NCI-H187 (cell line): Measurements from ENCODE around the gene SF3B5.
"Not testable (repeated sequence)": the region's sequence is repeated elsewhere in the genome, so short reads cannot be mapped to it uniquely, and the experiment has no call there.

Experiments
- DNase-seq, 2 experiments: peaks; one replicate each; lab custom pipeline; 2025; lab: John Stamatoyannopoulos, UW

Gene SF3B5

DNA sequence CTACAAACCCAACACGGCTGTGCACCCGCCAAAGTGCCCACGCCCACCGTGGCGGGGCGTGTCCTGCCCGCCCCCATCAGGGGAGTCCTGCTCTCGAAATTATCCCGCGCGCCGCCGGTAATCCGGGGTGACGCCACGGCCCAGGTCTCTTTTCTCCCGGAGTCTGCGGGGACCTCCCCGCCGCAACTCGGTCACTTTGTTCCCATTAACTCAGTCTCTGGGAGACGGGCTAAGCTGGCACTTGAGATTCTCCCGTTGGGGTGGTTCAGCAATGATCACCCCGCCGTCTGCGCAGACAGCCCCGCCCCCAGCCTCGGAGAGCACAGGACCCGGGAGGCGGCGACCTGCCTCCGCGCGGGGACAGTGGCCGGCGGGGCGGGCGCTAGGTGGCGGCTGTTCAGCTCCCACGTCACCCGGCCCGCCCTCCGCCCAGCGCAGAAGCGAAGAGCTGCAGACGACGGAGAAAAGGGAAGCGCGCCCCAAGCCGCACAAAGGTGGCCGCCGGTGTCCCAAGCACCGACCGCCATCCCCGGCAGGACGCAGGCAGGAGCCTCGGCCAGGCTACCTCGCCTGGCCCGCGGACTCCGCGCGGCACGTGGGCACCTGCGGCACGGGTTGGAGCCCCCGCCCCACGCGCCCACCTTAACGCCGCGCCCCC is 31.5 kb downstream of the SF3B5 start:
- DNase-seq: peak; percentile 21 to 69

DNA sequence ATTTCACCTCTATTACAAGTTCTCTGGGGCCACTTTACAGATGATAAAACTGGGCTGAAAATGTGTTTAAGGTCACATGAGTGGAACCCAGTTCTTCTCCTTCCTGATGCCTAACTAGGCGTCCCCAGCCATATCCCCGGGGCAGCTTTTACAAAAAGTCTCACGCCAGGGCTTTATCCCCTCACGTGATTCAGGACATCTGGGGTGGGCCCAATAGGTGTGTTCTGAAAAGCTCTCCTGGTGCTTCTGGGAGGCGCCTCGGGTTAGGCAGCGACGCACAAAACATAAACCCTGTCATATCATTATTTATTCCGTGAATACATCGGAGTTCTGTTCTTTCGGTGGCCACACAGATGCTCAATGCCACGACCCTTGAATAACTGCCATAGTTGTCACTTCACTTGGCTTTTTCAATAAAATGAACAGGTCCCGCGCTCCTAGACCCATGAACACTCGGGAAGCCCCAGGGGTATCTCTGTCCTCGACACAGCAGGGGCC is 32.1 kb downstream of the SF3B5 start:
- DNase-seq: no peak

DNA sequence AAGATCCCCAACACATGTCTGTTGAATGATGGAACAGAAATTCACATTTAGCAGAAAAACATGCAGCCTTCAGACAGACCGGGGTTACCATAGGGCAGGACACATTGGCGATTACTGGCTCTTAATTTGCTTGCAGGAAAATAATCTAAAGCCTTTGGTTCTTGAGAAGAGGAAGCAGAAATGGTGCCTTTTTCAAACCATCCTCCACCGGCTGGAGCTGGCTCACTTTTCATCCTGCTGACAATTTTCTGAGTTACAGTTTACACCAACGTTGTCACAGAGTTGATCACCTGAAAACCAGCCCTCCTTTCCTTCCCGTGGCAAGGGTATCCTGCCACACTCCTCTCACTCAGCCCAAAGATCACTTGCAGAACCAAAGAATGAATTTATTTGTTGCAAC is 32.6 kb downstream of the SF3B5 start:
- no peak for DNase-seq

DNA sequence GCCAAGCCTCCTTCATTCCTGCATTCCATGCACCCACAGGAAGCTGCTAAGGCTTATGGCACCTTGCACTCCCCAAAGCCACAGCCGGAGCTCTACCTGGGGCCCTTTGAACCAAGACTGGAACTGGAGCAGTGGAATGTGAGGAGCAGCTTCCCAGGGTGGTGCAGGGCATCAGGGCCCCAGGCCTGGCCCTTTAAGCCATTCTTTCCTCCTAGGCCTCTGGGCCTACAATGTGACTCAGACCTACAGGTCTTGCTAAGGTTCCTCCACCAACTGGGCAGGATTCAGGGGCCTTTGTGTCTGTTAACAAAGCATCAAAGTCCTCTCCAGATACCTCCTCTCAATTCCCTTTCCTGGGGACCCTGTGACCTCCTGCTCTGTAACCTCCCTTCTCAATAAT is 36.2 kb downstream of the SF3B5 start:
- DNase-seq: no peak

DNA sequence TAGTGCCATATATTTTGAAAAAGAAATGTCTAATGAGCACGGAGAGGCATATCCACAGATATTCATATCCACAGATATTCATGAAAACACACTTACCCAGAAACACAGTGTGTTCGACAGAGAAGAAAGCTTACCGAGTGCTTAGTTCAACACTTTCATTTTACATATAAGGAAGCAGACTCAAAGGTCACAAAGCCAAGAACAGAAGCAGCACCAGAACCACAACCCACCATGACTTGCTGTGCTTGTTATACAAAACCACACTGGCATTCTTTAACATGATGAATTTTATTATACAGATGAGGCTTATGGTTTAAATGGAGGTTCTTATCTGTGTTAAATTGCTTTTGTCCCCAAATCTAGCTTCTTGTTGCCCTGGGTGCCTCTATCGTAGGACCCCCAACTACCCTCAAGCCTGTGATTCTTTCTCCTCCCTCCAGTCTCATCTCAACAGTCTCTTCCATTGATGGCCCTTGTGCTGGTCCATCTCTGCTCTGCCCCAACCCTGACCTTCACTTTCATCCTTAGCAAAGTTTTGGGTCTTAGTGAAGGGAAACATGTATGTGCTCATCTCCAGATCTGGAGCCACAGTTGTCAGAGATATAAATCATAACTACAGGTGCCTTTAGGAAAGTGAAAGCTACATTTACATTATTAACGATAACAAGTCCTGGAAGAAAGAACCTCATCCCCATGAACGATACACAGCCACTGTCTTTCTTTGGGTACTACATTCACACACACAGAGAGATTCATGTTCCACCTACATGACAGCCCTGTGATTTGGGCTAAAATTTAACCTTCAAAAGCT is 40.0 kb downstream of the SF3B5 start:
- no peak for DNase-seq

DNA sequence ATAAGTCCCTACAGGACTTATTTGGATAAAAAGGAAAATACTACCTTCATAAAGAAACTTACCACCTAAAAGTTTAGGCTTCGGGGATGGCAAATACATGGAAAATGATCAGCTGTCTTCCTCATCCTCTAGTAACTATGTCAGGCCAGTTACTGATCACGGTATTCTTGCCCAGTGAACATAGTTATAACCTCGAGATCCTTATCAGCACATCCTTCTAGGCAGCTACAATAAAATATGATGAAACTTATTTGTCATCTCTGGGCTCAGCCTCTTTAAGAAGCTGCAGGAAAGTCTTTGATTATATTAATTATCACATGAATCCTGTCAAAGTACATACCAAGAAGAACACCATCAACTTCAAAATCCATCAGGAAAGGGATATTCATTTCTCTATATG is 41.8 kb downstream of the SF3B5 start:
- DNase-seq: no peak

DNA sequence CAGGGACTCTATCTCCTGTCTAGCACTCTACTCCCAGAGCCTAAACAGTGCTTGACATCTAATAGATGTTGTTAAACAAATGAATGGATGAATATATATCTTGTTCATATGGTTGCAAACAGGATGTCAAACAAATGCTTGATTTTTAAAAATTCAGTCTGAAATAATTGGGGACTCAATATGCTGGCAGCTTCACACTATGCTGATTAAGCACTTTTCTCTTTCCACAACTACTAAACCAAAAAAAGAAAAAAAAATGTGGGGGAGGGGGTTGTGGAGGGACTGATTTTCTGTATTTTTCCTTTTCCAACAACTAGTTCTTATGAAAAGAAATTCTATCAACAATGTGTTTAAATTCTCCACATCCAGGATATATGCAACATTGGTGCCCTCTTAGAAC is 42.9 kb downstream of the SF3B5 start:
- no peak for DNase-seq

DNA sequence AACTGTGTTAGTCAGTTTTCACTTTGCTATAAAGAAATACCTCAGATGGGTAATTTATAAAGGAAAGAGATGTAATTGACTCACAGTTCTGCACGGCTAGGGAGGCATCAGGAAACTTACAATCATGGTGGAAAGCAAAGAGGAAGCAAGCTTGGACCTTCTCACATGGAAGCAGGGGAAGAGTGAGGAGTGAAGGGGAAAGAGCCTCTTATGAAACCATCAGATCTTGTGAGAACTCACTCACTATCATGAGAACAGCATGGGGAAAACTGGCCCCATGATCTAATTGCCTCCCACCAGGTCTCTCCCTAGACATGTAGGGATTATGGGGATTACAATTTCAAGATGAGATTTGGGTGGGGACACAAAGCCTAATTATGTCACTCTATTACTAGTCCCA is 46.0 kb downstream of the SF3B5 start:
- DNase-seq: no peak

DNA sequence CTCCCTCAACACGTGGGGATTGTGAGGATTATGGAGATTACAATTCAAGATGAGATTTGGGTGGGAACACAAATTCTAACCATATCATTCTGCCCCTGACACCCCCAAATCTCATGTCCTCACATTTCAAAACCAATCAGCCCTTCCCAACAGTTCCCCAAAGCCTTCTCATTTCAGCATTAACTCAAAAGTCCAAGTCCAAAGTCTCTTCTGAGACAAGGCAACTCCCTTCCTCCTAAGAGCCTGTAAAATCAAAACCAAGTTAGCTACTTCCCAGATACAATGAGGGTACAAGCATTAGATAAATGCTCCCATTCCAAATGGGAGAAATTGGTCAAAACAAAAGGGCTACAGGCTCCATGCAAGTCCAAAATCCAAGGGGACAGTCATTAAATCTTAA is 47.7 kb downstream of the SF3B5 start:
- DNase-seq: no peak

DNA sequence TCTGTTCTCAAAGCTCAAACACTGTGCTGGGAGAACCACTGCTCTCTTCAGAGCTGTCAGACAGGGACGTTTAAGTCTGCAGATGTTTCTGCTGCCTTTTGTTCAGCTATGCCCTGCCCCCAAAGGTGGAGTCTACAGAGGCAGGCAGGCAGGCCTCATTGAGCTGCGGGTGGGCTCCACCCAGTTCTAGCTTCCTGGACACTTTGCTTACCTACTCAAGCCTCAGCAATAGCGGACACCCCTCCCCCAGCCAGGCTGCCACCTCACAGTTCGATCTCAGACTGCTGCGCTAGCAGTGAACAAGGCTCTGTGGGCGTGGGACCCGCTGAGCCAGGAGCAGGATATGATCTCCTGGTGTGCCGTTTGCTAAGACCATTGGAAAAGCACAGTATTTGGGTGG is 48.7 kb downstream of the SF3B5 start:
- not testable (repeated sequence) for DNase-seq

DNA sequence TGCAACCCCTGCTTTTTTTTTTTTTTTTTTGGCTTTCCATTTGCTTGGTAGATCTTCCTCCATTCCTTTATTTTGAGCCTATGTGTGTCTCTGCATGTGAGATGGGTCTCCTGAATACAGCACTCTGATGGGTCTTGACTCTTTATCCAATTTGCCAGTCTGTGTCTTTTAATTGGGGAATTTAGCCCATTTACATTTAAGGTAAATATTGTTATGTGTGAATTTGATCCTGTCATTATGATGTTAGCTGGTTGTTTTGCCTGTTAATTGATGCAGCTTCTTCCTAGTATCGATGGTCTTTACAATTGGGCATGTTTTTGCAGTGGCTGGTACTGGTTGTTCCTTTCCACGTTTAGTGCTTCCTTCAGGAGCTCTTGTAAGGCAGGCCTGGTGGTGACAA is 50.4 kb downstream of the SF3B5 start:
- DNase-seq: not testable (repeated sequence)
